SHP77 (cell line): ENCODE results near the gene SLC2A4.
A peak's percentile ranks its signal among the peaks of the same experiment; 100 is the strongest.

Source experiments
- DNase-seq, 2 experiments: peaks; one replicate each; lab custom pipeline; 2025; lab: John Stamatoyannopoulos, UW

Gene SLC2A4

GRCh38 chr17:7306911-7307685 is 25.6 kb downstream of the SLC2A4 start, which contains the start of gene EIF5A:
Gene EIF5A, plus strand, starts transcription at chr17:7307628. Its CDS starts 2,008 bp downstream, at chr17:7309636.
- peak; percentile 100 for DNase-seq

- peak in 1 of 2 experiments; percentile 41 for DNase-seq
Measured at GRCh38 chr17:7307686-7308624, 26.4 kb downstream of the SLC2A4 start.

DNA sequence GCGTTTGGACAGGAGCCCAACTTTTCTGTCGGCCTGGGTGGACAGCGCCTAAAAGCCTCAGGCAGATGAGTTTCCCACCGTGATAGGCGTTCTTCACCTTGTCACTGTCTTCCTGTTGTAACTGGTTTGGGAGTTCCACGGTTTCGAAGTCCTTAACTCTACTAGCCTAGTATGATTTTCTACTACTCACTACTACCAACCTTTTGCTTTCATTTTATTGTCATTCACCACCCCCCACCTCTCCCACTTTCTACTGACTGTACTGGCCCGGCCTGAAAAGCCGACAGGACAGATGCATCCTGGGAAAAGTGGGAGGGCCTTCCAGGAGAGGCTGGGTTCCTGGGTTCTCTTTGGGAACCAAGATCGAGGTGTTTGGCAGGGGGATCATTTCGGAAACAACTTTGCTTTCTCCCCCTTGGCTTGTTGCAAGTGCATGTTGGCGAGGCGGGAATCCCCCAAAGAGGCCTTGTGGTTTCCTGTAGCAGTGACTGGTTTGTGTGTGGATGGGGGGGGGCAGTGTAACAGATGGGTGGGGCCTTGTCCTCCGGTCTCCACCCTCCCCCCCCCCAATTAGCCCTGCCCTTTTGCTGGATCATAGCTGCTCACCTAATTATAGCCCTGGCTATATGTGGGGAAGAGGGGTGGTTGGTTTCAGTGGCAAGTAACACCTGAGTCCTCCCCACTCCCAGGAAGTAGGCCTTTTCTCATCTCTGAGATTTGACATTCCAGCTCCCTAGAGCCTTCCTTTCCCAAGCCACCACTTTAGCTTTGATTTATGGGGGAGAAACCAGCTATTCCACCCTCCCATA is 27.3 kb downstream of the SLC2A4 start:
- peak; percentile 53 to 77 for DNase-seq

DNA sequence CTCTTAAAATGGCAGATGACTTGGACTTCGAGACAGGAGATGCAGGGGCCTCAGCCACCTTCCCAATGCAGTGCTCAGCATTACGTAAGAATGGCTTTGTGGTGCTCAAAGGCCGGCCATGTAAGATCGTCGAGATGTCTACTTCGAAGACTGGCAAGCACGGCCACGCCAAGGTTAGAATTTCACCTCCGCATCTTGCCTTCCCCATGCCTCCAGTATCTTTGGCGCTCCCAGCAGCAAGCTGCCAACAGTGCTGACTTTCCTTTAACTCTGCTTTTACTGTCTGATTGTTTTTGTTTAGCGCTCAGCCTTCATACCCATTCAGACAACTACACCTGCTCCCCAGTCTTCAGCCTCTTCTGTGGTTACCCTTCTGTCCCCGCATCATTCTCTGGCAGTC is 28.1 kb downstream of the SLC2A4 start:
- no peak for DNase-seq

- no peak for DNase-seq
Measured at GRCh38 chr17:7311110-7311705, 29.7 kb downstream of the SLC2A4 start.

GRCh38 chr17:7312432-7313087 is 31.0 kb downstream of the SLC2A4 start:
- no peak for DNase-seq

GRCh38 chr17:7313088-7313889 is 31.8 kb downstream of the SLC2A4 start:
- peak in 1 of 2 experiments; percentile 40 for DNase-seq

- no peak for DNase-seq
Measured at GRCh38 chr17:7313890-7314718, 32.6 kb downstream of the SLC2A4 start.

- DNase-seq = peak; percentile 89 to 93
Measured at GRCh38 chr17:7314719-7315569, 33.4 kb downstream of the SLC2A4 start, which contains the start of gene GPS2. Gene GPS2, minus strand, starts transcription at chr17:7315360. Its CDS starts 308 bp downstream, at chr17:7315052.

GRCh38 chr17:7315570-7316235 is 34.2 kb downstream of the SLC2A4 start:
- DNase-seq = peak in 1 of 2 experiments; percentile 23

DNA sequence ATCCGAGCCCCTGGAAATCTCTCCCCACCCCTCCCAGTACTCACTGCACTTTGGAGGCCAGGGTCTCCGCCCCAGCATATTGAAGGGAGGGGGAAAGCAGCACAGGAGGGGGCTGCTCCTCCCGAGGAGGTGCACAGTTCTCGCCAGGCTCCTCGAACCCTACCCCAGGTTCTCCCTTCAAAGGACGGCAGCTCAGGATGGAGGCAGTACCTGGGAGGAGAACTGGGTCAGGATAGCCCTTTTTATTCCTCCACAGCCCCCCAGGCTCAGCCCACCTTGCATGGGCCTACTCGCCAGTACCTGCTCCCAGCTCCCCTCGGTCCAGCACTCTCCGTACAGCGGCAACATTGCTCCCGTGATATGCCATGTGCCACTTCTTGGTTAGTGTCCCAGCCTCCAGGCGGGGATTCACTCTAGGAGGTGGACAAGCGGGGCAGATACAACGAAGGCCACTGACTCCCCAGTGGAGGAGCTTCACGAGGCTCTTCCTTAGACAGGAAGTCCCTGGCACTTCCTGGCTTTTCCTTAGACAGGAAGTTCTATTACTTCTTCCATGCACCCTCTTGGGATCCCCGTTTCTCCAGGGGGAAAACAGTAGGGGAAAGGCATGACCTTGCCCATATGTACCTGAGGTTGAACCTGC is 35.8 kb downstream of the SLC2A4 start:
- DNase-seq = no peak

DNA sequence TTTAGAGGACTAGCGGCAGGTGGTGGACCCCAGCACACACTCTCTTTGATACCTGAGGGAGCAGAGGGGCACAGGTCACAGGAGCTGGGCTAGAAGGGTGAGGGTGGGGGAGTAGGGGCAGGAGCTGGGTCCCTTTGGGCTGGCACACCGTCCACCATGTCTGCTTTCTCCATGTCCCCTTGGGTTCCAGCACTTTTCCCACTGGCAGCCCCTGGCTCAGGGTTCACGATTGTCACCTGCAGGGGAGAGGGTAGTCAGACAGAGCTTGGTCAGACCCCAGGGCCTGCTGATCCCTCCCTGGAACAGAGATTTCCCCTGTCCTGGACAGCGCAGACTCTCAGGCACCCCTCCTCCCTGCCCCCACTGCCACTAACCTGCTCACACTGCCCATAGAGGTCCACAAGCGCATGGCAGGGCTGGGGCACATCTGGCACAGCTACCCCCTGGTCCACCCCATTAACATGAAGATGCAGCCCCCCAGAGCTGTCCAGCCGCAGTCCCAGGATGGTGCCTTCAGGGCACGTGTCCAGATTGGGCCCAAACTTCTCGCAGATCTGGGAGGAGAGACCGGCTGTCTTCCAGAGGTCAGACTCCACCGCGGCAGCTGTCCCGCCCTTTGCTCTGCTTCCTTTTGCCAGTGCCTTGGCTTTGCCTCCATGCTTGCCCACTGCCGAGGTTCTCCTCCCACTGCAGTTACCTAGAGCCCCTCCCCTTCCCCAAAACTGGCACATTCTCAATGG is 36.8 kb downstream of the SLC2A4 start:
- DNase-seq = no peak

DNA sequence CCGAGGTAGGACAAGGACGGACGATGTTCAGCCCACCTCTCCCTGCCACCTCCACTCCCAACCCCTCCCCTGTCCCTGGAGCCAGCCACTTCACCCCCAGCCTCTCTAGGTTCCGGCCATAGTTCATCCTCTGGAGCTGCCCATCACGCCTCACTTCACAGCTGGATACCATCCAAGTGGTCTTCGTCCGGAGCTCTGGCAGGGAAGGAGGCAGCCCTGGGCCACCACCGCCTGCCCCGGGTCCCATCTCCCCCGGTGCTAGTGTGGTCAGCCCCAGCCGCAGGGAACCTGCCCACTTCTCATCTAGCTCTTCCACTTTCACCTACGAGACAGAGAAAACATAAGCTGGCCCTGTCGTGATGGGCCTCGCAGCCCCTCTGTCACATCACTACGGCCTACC is 39.9 kb downstream of the SLC2A4 start:
- DNase-seq = no peak

GRCh38 chr17:7322520-7323194 is 41.1 kb downstream of the SLC2A4 start:
- no peak for DNase-seq

DNA sequence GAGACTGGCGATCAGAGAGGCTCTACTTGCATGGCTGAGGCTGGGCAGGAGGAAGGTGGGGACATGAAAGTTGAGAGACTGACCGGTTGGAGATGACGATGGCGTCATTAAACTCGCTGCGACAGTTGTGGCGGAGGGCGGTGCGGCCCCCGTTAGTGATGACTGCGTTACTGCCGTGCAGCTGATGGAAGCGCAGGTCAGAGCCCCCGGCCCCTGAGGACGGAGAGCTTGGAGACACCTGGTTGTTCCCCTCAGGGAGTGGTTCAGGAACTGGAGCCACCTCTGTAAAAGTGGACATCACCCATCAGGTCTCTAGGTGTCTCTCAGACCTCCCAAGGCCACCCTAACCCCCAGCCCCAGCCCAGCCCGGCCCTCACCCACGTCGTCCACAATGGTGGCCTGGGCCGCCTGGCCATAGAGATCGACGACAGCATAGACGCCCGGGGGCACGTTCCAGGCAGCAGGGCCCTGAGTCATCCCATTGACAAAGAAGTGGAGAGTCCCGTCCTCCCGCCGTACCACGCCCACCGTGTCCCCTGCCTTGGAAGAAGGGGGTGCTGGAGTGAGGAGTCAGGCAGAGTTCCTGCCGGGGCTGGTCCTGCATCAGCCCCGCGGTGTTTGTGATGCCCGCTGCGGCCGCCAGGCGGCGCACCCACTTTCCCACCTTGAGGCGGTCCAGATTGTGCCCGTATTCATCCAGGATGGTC is 42.4 kb downstream of the SLC2A4 start:
- DNase-seq = peak; percentile 22 to 23
